A673 (cell line): ENCODE results near the gene CALCOCO2.

Experiments
- EZH2 ChIP-seq: fragments of 200-600 bp; sonication (generic); IDR thresholded peaks from 2 replicates; pipeline ENCODE4 v1.6.1; 2017; ENCODE audit warnings: borderline replicate concordance, low read depth, mild to moderate bottlenecking, mixed read lengths, antibody characterized with exemption, low read length; ENCODE audit not compliant: poor library complexity, severe bottlenecking
- TF ChIP-seq, protein P1 (sequence below): fragments of 300-800, 200-600 bp; sonication (generic); conservative IDR thresholded peaks from 2 replicates; pipeline ENCODE4 v1.5.1; 2017; ENCODE audit warnings: low read depth, mild to moderate bottlenecking, antibody characterized with exemption, low read length, moderate library complexity, mixed read lengths

DNA sequence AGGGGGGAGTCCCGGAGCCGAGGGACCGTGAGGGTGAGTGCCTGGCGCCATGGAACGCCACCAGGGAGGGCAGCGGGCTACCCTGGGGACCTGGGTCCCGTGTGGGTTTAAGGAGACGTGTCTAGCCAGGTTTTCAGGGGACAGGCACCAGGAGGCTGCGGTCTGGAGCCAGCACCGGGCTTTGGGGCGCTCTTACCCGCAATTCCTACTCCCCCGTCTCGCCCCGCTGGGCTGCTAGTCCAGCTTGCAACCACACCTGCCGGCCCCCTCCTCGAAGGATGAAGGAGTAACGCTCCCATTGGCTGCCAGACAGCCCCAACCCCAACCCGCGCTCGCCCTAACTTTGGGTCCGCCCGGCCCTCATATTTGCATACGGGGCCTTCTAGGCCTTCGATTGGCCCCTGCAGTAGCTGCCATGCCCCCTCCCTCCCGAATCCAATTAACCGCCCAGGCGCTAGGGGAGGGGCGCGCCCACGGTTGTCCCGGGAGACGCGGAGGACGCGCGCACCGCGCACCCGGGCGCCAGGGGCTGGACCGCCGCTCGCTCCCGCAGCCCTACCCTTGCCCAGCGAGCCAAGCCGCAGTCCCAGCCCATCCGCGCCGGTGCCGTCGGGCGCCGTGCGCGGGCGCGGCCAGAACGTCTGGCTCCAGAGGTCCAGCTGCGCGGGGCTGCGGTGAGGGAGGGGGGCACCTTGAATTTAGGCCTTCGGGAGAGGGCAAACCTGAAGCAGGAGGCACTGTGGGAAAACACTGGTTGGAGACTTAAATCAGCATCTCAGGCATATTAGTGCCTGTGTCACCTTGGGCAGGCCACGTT lies 13.9 kb upstream of the CALCOCO2 start, which contains the start of gene TTLL6:
- no peak for TF ChIP-seq EZH2
- TF ChIP-seq, protein P1, sequence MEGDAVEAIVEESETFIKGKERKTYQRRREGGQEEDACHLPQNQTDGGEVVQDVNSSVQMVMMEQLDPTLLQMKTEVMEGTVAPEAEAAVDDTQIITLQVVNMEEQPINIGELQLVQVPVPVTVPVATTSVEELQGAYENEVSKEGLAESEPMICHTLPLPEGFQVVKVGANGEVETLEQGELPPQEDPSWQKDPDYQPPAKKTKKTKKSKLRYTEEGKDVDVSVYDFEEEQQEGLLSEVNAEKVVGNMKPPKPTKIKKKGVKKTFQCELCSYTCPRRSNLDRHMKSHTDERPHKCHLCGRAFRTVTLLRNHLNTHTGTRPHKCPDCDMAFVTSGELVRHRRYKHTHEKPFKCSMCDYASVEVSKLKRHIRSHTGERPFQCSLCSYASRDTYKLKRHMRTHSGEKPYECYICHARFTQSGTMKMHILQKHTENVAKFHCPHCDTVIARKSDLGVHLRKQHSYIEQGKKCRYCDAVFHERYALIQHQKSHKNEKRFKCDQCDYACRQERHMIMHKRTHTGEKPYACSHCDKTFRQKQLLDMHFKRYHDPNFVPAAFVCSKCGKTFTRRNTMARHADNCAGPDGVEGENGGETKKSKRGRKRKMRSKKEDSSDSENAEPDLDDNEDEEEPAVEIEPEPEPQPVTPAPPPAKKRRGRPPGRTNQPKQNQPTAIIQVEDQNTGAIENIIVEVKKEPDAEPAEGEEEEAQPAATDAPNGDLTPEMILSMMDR, result no peak
